Choroid plexus epithelial cell (primary cell): ENCODE data around the gene TRIM75.

Experiments
- DNase-seq: peaks from one replicate; pipeline ENCODE4 v3.0.0-alpha.2; 2010; ENCODE audit warnings: low read depth
- H3K4me3 ChIP-seq: 2 replicates; pipeline ENCODE4 v1.5.1; 2011; ENCODE audit warnings: low read depth, mild to moderate bottlenecking, control low read depth, low read length, moderate library complexity
- TF ChIP-seq, protein P1 (sequence below): conservative IDR thresholded peaks from 2 replicates; pipeline ENCODE4 v1.5.1; 2011; ENCODE audit warnings: low read depth, mild to moderate bottlenecking, control low read depth, inconsistent platforms, low read length, moderate library complexity

The TRIM75 gene

GRCh38 chr4:165053645-165054044, at the start of gene TRIM75:
Gene TRIM75, plus strand, starts transcription at chr4:165053866. Its CDS starts 5,282 bp downstream, at chr4:165059148.
- TF ChIP-seq, protein P1, sequence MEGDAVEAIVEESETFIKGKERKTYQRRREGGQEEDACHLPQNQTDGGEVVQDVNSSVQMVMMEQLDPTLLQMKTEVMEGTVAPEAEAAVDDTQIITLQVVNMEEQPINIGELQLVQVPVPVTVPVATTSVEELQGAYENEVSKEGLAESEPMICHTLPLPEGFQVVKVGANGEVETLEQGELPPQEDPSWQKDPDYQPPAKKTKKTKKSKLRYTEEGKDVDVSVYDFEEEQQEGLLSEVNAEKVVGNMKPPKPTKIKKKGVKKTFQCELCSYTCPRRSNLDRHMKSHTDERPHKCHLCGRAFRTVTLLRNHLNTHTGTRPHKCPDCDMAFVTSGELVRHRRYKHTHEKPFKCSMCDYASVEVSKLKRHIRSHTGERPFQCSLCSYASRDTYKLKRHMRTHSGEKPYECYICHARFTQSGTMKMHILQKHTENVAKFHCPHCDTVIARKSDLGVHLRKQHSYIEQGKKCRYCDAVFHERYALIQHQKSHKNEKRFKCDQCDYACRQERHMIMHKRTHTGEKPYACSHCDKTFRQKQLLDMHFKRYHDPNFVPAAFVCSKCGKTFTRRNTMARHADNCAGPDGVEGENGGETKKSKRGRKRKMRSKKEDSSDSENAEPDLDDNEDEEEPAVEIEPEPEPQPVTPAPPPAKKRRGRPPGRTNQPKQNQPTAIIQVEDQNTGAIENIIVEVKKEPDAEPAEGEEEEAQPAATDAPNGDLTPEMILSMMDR, result no peak
- DNase-seq, result no peak
- no peak within 1 kb of the TSS for H3K4me3 ChIP-seq

- no peak overlapping the region for H3K4me3 ChIP-seq
- no peak for DNase-seq
- TF ChIP-seq, protein P1, result no peak
Measured at GRCh38 chr4:165005352-165005925, 48.2 kb upstream of the TRIM75 start.

- no peak for DNase-seq
- TF ChIP-seq, protein P1, result no peak
- H3K4me3 ChIP-seq, result no peak overlapping the region
Measured at GRCh38 chr4:165006456-165006855, 47.2 kb upstream of the TRIM75 start.

DNA sequence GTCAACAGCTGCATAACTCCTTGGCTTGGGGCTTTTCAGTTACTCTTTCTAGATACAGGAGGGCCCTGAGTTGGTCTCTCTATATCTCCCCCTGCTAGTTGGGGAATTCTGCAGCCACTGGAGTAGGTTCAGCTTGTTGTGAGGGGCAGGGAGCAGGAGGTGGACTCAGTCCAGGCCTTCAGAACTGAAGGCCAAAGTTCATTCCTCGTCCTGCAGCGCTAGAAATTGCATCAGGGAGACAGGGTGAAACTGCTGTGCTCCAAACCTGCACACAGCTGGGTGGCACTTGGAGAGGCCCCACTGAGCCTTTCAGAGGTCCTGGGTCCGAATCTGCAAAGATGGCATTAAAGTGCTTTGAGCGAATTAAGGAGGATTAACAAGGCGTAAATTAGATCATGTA, 46.8 kb upstream of the TRIM75 start:
- H3K4me3 ChIP-seq, result no peak overlapping the region
- TF ChIP-seq, protein P1, result no peak
- no peak for DNase-seq

GRCh38 chr4:165009493-165010227, 44.0 kb upstream of the TRIM75 start:
- no peak for DNase-seq
- TF ChIP-seq, protein P1, result no peak
- H3K4me3 ChIP-seq, result no peak overlapping the region

DNA sequence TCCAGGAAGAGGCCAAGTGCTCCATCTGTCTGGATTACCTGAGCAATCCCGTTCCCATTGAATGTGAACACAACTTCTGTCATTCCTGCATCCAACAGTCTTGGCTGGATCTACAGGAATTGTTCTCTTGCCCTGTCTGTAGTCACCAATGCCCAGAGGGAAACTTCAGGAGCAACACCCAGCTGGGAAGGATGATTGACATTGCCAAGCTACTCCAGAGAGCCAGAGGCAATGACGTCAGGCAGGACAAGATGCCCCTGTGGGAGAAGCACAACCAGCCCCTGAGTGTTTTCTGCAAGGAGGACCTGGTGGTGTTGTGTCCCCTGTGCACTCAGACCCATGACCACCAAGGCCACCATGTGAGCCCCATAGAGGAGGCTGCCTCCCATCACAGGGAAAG, 43.2 kb upstream of the TRIM75 start:
- H3K4me3 ChIP-seq, result no peak overlapping the region
- no peak for DNase-seq
- TF ChIP-seq, protein P1, result no peak

DNA sequence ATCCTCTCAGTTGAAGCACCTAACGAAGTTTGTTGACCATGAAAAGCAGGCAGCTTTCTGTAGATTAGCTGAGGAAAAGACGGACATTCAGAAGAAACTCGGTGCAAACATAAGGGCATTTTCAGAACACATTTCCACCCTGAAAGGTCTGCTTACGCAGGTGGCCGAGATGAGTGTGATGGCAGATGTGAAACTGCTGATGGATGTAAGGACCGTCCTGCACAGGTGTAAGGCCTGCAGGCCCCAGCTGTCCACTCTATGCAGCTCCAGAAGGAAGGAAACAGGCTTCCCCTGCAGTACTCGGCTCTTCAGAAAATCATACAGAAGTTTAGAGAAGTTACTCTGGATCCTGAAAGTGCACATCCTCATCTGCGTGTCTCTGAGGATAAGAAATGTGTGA, 42.7 kb upstream of the TRIM75 start:
- no peak for DNase-seq
- no peak overlapping the region for H3K4me3 ChIP-seq
- TF ChIP-seq, protein P1, result no peak
